NCI-H1436 treated with DMSO at 0.1 percent for 48 hours (cell line): ENCODE data around the gene SHB.
"Not testable (repeated sequence)": the region's sequence is repeated elsewhere in the genome, so short reads cannot be mapped to it uniquely, and the experiment has no call there.

Experiments used
- DNase-seq: peaks from one replicate; lab custom pipeline; 2025; lab: John Stamatoyannopoulos, UW

SHB gene

DNA sequence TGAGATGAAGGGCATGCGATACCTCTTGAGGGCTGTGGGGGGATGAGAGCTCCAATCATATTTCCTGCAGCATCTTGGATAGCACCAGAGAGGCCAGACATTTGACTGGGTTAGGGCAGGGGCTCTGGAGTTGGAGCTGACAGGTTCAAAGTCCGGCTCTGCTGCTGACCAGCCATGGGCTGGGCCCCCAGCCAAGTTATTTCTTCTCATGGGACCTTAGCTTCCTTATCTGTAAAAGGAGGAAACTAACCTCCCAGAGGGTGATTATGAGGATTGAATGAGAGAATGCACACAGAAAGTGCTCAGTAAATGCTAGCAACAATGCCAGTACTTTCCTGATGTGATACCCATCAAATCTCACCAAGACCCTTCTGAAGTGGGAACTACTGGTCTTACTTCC lies 99.9 kb downstream of the SHB start:
- no peak for DNase-seq

DNA sequence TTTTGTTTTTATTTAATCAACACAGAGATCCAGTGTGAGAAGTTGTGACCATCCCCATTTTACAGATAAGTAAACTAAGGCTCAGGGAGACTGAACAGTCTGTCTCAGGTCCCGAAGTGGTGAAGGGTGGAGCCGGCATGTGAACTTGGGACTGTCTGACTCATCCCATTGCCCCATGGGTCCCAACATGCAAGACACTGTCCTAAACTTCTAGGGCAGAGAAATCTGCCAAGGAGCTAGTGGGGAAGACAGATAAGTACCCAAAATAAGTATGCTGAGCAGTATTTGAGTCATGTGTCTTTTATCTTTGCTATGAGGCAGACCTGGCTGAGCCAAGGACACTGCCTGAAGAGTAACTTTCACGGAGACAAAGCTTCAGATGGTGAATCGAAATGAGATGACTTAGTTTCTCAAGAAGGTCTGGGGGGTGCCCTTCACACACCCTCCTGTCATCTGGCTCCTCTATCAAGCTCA lies 100.8 kb downstream of the SHB start:
- DNase-seq, result no peak

DNA sequence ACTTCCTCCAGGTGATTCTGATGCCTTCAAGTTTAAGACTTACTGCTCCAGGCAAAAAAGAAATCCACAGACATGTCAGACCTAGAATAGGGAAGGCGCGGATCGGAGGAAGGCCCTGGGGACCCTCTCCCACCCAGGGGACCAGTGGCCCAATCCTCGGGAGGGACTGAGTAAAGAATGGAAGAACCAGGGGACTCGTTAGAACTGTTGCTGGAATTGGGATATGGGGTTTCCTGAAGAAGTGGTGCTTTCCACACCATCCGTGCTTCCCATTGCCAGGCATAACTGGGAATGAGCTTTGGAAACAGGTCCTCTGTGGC lies 101.3 kb downstream of the SHB start:
- DNase-seq, result no peak

DNA sequence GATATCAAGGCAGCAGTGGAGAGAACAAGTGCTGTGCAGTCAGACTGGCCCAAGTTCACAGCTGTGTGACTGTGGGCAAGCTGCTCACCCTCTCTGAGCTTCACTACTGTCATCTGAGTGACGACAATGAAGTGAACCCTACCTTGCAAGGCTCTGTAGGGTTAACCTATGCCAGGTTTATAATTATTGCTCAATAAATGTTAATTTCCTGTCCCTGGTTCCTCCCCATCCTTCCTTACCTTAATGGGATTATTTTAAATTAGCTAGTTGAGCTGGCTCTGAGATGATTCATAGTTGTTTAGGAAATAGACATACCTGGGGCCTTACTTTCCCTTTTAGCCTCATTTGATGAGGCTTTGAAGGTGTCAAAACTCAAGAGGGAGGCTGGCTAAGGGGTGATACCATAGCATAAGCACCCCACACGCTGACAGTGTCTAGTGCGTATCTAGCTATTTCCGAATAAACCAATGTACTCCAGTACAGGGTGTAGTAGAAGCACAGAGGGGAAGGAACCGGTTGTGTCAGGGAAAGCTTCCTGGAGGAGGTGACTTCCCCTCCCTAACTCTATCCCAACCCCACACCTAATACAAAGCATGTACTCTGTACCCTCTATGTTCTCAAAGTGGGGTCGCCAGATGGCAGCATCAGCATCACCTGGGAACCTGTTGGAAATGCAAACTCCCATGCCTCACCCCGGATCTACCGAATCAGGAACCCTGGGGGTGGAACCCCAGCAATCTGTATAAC lies 101.8 kb downstream of the SHB start:
- DNase-seq, result no peak

DNA sequence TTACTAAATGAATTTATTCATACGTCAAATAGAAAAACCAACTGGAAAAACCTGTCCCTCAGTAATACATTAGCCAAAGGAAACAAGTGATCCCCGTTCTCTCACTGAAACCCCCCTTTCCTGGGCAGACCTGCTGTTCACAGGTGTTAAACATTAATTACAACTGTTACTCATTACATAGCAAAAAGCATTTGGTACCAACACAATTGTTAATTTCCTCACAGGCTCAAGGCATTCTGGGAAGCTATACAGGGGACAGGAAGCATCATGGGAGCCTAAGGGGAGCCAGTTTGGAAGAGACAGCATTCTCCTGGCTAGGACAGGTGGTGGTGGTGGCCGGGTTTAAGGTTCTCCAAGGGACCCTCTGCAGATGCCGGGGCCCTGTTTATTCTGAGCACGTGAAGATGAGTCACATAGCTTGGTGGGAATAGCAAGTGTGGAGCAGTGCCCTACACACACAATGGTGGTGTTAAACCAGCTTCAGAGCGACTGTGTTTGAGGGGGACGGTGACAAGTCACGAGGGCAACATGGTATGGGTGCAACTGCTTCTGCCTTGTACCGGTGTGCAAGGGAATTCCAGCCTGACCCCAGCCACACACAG lies 102.5 kb downstream of the SHB start:
- DNase-seq, result no peak

DNA sequence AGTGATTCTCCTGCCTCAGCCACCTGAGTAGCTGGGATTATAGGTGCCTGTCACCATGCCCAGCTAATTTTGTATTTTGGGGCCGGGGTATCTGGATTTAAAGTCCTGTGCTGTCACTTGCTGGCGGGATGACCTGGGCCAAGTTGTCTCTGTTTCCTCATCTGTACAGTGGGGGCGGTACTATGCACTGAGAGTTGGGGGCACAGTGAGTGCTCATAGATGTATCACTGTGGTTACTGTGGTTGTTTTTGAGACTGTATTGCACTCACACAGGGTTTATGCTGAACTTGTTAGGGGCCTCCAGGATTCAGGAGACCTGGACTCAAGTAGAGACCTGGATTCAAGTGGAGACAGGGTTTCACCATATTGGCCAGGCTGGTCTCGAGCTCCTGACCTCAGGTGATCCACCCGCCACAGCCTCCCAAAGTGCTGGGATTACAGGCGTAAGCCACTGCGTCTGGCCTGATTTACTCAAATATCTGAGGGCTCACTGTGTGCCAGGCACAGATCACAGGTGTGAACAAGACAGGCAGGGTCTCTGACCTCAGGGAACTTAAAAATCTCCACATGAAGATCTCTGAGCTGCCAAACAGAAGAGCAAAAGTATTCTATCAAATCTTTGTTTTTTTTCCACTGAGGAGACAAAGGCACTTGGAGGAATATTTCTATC lies 103.2 kb downstream of the SHB start:
- DNase-seq, result not testable (repeated sequence)

DNA sequence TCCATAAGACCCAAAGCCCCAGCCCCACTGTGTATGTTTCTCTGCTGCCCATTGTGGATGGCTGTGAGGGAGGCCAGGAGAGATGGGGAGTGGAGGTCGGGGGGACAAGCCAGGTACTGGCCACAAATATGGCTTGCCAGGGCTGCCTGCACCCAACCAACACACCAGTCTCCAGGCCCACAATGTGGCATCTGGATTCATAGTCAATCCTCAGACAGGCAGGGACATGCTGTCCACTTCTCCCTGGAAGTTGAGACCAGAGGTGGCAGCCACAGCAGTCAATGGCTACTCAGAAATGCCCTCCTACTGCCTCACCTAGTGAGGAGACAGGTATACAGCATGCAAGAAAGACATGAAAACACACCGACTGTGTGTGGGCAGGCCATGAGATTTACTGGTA lies 103.9 kb downstream of the SHB start:
- no peak for DNase-seq

DNA sequence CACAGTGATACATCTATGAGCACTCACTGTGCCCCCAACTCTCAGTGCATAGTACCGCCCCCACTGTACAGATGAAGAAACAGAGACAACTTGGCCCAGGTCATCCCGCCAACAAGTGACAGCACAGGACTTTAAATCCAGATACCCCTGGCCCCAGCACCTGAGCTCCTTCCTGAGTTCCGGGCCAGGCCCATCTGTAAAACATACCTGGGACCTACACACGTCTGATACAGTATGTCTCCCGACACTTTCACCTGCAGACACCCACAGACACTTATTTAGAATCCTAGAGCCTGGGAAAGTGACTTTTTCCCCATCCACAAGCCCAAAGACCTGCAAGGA lies 104.3 kb downstream of the SHB start:
- no peak for DNase-seq

DNA sequence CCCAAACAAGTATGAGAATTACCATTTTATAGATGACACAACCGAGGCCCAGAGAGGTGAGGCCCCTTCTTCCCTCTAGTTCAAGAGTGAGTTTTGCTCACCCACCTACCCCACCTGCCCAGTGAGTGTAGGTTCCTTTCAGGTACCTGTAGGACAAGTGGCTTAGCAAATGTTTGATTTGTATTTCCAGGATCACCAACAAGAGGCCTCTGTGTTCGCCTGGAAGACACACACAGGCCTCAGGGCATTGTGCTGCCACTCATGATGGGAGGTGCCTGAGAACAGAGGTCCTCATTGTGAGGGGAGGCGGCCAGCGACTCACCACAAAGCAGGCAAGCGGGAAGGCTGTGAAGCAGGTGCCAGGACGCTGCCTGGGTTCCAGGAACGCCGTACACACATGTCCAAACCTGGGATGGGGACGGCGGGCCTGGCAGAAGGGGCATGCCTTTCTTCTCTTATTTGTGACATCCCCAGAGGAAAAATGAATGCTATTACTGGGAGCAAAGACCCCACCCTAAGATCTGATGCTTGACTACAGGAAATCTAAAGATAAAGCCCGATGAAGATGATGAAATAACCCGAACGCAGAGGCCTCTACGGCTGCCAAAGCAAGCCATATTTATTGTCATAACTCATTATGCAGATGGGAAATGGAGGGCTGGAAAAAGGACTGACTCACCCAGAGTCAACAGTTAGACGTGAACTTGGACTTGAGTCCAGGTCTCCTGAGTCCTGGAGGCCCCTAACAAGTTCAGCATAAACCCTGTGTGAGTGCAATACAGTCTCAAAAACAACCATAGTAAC lies 104.9 kb downstream of the SHB start:
- peak; percentile 17 for DNase-seq

DNA sequence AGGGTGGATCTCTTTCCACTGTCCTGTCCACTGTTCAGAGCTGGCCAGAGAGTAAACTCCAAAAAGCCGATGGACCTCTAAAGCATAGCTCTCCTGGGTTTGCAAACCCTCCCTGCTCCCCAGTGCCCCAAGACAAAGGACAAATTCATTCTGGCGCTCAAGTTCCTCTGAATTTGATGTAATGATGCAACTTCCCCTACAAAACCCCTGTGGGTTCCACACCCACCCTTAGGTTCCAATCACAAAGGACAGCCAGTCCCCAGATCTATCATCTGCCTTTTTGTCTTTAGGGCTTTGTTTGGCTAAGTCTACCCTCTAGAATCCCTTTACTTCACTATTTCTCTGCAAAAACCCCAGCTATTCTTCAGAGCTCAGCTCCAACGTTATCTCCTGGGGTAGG lies 107.7 kb downstream of the SHB start:
- no peak for DNase-seq

DNA sequence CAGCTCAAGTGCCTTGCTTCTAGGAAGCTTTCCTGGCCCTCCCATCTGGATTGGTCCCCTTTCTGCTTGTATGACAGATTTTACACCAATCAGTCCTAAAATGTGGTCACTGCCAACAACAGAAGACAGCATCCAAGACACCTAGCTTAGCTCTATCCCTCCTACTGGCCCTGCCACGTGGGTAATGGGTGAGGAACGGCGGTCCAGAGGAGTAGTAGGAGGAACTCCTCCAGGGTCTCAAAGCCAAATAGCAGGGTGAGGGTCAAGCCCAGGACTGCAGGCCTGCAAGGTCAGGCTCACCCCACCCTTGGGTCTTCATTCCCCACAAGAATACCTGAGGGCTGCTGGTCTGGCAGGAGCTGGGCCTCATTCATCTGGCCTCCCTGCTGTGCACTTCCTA lies 108.4 kb downstream of the SHB start:
- DNase-seq, result no peak

DNA sequence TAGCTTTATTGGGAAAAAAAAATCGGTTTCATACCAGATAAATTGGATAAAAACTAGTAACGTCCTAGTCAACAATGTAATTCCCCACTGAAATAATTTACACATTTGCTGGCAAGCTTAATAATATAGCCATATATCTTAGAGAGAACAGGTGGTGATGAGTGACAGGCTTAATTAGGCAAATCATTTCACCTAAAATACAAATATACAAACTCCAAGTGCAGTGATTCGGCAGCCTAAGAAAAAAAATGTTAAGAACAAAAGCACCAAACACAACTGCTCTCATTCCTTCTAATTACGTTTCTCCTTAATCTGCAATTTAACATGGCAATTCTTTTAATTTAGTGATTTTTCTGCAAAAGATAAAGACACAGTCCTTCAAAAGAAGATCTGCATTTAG lies 109.1 kb downstream of the SHB start:
- no peak for DNase-seq

DNA sequence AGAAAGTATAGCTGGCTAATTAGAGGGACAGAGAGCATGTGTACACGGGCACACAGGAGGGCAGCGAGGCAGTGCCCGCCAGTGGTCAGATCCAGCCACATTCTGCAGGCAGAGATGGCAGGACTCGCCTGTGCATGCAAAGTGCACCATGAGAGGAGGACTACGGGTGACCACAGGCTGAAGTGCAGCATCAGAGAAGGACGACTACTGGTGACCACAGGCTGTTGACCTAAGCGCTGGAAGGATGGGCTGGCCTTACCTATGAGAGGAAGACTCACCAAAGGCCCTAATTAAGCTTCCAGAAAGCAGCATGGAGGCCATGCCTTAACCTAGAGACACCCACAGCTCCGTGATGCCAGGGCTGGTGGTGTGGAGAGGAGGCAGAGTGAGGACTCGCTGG lies 110.9 kb downstream of the SHB start:
- DNase-seq, result no peak

DNA sequence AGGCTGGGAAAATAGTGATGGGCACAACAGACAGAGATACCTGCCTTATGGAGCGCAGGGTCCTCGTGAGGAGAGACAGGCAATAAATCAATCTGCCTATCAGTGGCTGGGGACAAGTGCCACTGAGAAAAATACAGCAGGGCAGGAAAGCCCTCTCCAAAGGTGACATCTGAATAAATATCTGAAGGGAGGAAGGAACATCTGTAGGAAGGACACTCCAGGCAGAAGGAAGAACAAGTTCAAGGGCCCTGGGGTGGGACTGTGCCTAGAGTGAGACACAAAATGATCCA lies 111.4 kb downstream of the SHB start:
- no peak for DNase-seq

DNA sequence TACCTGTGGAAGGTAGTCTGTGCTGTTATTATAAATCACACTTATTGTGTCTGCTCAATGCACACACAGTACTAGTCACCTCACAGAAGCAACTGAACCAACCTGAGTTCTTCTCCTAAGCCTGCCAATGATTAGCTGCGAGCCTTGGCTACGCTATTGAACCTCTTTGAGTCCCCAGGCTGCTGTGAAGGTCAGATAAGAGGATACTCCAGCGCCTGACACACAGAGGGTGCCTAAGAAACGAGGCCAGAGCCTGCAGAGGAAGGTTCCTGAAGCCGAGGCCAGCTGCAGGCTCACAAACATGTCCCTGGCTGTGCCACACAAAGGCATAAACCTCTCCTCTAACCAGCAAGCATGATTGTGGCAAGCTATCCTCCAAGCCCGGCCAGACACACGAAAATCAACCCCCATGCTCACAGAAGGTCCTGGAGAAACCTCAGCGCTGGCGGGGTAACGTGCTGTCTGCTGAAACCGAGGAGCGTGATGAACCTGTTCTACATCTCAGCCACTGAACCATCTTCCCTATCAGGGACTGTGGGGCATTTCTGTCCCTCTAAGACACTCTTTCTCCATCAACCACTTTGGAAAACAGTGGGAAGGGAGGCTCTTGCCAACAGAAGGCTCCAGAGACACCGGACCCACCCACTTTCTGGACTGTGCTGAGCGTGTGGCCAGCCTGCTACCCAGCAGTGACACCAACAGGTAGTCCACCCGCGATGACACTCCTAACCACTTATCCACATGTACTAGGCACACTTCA lies 111.9 kb downstream of the SHB start:
- no peak for DNase-seq

DNA sequence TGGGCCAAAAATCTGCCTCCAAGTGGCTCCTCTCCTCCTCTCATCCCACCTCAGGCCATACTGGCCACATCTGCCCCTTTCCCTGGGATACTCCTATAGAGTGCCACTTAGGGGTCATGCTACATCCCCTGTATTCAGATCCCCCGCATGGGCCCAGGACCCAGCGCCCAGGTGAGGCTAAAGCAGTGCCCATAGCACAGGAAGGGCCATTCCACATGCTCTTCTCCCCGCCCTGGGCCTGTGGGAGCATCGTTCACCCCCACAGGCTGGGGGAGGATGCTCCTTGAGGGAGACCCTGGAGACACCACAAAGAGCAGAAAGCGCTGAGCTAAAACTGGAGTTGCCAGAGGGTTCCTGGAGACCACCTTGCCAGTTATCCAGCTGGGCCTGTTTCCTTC lies 112.6 kb downstream of the SHB start:
- no peak for DNase-seq

DNA sequence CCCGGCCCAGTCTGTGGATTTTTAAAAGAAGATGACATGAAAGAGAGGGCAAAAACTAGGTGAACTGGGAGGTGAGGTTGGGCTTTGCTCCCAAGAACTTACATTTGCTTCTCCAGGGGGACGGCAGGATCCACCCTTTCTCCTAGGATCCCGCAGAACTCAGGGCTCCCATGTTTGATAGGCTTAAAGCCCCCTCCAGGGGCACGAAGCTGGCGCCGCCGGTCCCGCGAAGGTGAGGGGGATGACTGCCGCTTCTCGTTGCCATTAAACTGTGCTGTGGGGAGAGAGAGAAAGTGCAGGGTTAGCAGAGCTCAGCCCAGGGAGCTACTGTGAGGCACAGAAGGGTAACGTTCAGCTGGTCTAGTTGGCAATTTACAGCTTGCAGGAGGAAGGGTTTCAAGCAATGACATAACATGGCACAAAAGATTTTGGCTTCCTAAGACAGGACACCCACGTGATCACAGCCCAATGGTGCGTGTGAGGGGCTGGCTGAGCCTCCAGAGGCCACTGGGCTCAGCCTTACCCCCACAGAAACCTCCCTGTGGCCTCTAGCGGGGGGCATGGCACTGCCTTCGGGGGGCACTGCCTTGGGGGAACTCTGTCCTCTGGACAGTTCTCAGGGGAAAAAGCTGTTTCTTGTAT lies 113.1 kb downstream of the SHB start:
- no peak for DNase-seq

DNA sequence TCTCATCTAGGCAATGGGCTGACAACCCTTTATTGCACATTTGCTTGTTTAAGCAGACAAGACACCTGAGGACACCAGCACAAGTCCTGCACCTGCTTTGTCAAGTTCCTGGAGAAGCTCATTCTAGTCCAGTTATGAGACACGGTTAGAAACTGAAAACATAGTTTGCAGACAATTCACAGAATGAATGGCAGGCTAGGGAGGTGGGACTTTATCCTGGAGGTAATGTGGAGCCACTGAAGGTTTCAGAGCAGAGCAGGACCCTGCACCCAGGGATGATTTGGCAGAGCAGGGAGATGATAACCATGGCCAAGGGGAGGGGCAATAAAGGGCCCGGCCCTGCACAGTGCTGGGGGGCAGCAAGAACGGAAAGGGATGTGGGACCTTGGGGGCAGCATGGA lies 114.4 kb downstream of the SHB start:
- DNase-seq, result no peak

DNA sequence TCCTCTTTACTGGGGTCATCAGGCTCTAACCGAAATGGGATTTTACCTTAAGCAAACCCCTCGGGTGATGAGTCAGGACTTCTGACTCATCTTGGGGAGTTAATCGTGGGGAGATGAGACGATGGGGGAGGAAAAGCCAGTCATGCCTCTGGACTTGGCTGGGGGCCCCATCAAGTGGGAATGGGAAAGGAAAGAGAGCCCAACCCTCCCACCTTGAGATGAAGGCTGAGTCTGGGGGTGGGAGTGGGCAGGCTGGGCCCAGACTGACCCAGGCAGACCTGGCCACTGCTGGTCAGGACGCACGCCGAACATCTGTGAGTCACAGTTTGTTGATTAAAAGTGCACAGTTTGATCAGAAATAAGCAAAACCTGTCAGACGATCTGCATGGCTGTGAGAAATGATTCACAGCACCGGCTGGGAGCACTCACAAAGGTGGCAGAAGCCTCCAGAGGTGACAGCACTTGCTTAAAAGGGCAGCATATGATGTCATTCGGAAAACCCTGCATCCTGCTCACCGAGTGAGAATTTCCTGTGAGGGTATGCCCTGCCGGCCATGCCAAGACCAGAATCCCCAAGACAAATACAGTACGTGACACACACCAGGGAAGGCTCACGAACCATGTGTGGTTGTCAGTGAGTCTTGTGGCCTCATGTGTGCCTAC lies 115.1 kb downstream of the SHB start:
- DNase-seq, result no peak

DNA sequence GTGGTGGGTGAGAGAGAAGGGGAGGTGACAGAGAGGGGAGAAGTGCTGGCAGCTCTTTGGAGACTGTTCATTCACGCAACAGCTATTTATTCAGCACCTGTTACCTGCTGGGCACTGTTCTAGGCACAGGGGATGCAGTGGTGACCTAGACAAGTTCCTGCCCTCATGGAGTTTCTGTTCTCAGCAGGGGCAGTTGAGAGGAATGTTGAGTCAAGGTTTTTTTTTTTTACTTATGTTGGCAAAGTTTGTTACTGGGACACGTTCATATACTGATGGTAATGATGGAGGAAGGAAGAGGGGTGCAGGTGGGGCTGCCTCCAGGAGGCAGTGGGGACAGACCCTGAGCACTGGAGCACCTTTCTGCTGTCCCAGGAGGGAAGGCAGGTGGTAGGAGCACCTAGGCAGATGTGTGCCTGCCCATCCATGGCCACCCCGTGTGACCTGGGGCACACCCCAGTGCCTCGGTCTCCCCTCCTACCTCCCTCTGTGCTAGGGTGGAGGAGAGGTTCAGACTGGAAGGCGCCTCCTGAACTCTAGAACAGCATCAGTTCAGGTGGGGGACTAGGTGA lies 115.7 kb downstream of the SHB start:
- no peak for DNase-seq

DNA sequence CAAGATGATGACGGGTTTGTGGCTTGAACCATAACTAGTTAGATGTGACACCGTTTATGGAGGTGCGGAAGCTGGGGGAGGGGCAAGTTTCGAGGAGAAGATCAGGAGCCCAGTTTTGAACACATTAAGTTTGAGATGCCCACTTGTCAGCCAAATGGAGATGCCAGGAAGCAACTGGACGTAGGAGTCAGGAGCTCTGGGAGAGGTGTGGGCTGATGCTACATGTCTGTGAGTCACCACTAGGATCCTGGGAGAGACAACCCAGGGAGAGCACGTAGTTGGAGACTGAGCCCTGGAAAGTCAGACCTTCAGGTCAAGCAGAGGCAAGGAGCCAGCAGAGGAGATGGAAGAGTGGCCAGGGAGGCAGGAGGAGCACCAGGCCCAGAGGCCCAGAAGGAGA lies 116.3 kb downstream of the SHB start:
- no peak for DNase-seq
